ENCODE measurements around the gene OSBPL9. TPM values are rescaled to one million over a fixed set of nuclear protein-coding genes. Genes with fewer than 3 reads are reported as not detected.
"Not testable (repeated sequence)": the region's sequence is repeated elsewhere in the genome, so short reads cannot be mapped to it uniquely, and the experiment has no call there.

OSBPL9 gene
- polyA plus RNA-seq, 1 experiment: 69.6 TPM

- ChIA-PET CTCF (interaction anchor here (1.7 kb wide), 1 partner anchor 163 kb away, joined by 5 read pairs; no protein-coding TSS in a partner anchor), POLR2A (no interaction called here)
- no peak overlapping the region for H3K4me3 ChIP-seq (ENCODE audit: low read depth, low read length)
- no peak for DNase-seq (ENCODE audit: low read depth, low spot score)
- H3K27me3 ChIP-seq (ENCODE audit: control insufficient read depth, insufficient read depth, low read length): no peaks in the 10 kb centered on the region
- H3K27ac ChIP-seq (ENCODE audit: low read depth, low read length): no peak overlapping the region
- no peaks in the 10 kb centered on the region for H3K9me3 ChIP-seq (ENCODE audit: control insufficient read depth, insufficient read depth, low read length)
- no peak for TF ChIP-seq CTCF (IDR thresholded peaks at IDR 0.05; ENCODE audit: low read depth, low read length)
These were observed 10.8 kb upstream of the OSBPL9 start for GRCh38 chr1:51605961-51606723.

- no peaks in the 10 kb centered on the region for H3K27me3 ChIP-seq (ENCODE audit: control insufficient read depth, insufficient read depth, low read length)
- no peak overlapping the region for H3K4me3 ChIP-seq (ENCODE audit: low read depth, low read length)
- TF ChIP-seq CTCF (IDR thresholded peaks at IDR 0.05; ENCODE audit: low read depth, low read length): no peak
- ChIA-PET POLR2A (no interaction called here), CTCF (interaction anchor here (1.7 kb wide), 1 partner anchor 161 kb away, joined by 5 read pairs; no protein-coding TSS in a partner anchor)
- H3K27ac ChIP-seq (ENCODE audit: low read depth, low read length): no peak overlapping the region
- DNase-seq (ENCODE audit: low read depth, low spot score): no peak
- H3K9me3 ChIP-seq (ENCODE audit: control insufficient read depth, insufficient read depth, low read length): no peaks in the 10 kb centered on the region
These were observed 9.2 kb upstream of the OSBPL9 start for GRCh38 chr1:51607681-51608095.

- not testable (repeated sequence) for H3K27ac ChIP-seq (ENCODE audit: low read depth, low read length); DNase-seq (ENCODE audit: low read depth, low spot score); H3K4me3 ChIP-seq (ENCODE audit: low read depth, low read length); H3K27me3 ChIP-seq (ENCODE audit: control insufficient read depth, insufficient read depth, low read length); H3K9me3 ChIP-seq (ENCODE audit: control insufficient read depth, insufficient read depth, low read length)
- ChIA-PET CTCF (interaction anchor here (0.7 kb wide), 1 partner anchor 152 kb away, joined by 3 read pairs; no protein-coding TSS in a partner anchor), POLR2A (interaction anchor here (0.6 kb wide), 1 partner anchor 75 kb away, joined by 3 read pairs; no protein-coding TSS in a partner anchor)
These were observed 6.8 kb upstream of the OSBPL9 start for GRCh38 chr1:51610104-51610503.

GRCh38 chr1:51610637-51611036 is 6.3 kb upstream of the OSBPL9 start:
- no peak for TF ChIP-seq CTCF (IDR thresholded peaks at IDR 0.05; ENCODE audit: low read depth, low read length)

GRCh38 chr1:51612447-51612961 is 4.4 kb upstream of the OSBPL9 start:
- no peaks in the 10 kb centered on the region; the same call in 1 of the 2 replicates for H3K9me3 ChIP-seq (ENCODE audit: control insufficient read depth, insufficient read depth, low read length)
- no peak overlapping the region for H3K4me3 ChIP-seq (ENCODE audit: low read depth, low read length)
- POLR2A ChIA-PET: interaction anchor here (0.6 to 0.9 kb wide), 2 partner anchors 48 to 426 kb away, joined by 3 to 6 read pairs; no protein-coding TSS in a partner anchor
- H3K27ac ChIP-seq (ENCODE audit: low read depth, low read length): no peak overlapping the region
- no peaks in the 10 kb centered on the region for H3K27me3 ChIP-seq (ENCODE audit: control insufficient read depth, insufficient read depth, low read length)
- DNase-seq (ENCODE audit: low read depth, low spot score): no peak
- no peak for TF ChIP-seq CTCF (IDR thresholded peaks at IDR 0.05; ENCODE audit: low read depth, low read length)
- CTCF ChIA-PET: interaction anchor here (0.9 to 1.0 kb wide), 2 partner anchors 156 to 157 kb away, joined by 6 to 9 read pairs; no protein-coding TSS in a partner anchor

More at GRCh38 chr1:51610637-51611036, 6.3 kb upstream of the OSBPL9 start:
- ChIA-PET CTCF (no interaction called here), POLR2A (no interaction called here)
- Histone ChIP-seq H3K9me3 (ENCODE audit: control insufficient read depth, insufficient read depth, low read length) (no peaks in the 10 kb centered on the region), H3K4me3 (ENCODE audit: low read depth, low read length) (no peak overlapping the region), H3K27me3 (ENCODE audit: control insufficient read depth, insufficient read depth, low read length) (no peaks in the 10 kb centered on the region), H3K27ac (ENCODE audit: low read depth, low read length) (no peak overlapping the region)
- no peak for DNase-seq (ENCODE audit: low read depth, low spot score)
